Keratinocyte (primary cell): ENCODE results near the gene CMSS1. TPM values are rescaled to one million over a fixed set of nuclear protein-coding genes. Genes with fewer than 3 reads are reported as not detected.

Experiments used
- DNase-seq: peaks from one replicate; pipeline ENCODE4 v3.0.0-alpha.2; 2011; ENCODE audit warnings: low read depth, missing footprints, low spot score
- FAIRE-seq: peaks from 2 replicates; lab custom pipeline; 2011; peaks lifted over from hg19 to GRCh38; lab: Jason Lieb, UNC
- H2AFZ ChIP-seq: 2 replicates; pipeline ENCODE4 v1.6.0; 2012; ENCODE audit warnings: low read length, control low read depth, inconsistent platforms; ENCODE audit not compliant: control insufficient read depth
- H3K27ac ChIP-seq: 2 replicates; pipeline ENCODE4 v1.5.1; 2011; ENCODE audit warnings: low read length; ENCODE audit not compliant: control insufficient read depth, insufficient read depth
- H3K27me3 ChIP-seq: 3 replicates; pipeline ENCODE4 v1.6.0; 2011; ENCODE audit warnings: low read length; ENCODE audit not compliant: control insufficient read depth, insufficient read depth; ENCODE audit errors: extremely low read depth
- H3K36me3 ChIP-seq, 2 experiments: 2 replicates in 1 of 2; 3 replicates in 1 of 2; pipeline ENCODE4 v1.5.1; 2011; ENCODE audit warnings: low read length in 2 of 2, mild to moderate bottlenecking in 1 of 2; ENCODE audit not compliant: control insufficient read depth in 2 of 2, insufficient read depth in 2 of 2; ENCODE audit errors: extremely low read depth in 1 of 2
- H3K4me1 ChIP-seq: 3 replicates; pipeline ENCODE4 v1.5.1; 2011; ENCODE audit warnings: low read length; ENCODE audit not compliant: control insufficient read depth, insufficient read depth; ENCODE audit errors: extremely low read depth
- H3K4me2 ChIP-seq: 3 replicates; pipeline ENCODE4 v1.6.0; 2011; ENCODE audit warnings: low read depth, low read length; ENCODE audit not compliant: control insufficient read depth, insufficient read depth; ENCODE audit errors: extremely low read depth
- H3K4me3 ChIP-seq, 3 experiments: fragments of 200-600 bp in 1 of 3; sonication (generic) in 1 of 3; 2 replicates in 2 of 3; 3 replicates in 1 of 3; pipeline ENCODE4 v1.5.1; 2011 to 2016; ENCODE audit warnings: low read length in 3 of 3, mild to moderate bottlenecking in 3 of 3, control low read depth in 2 of 3, inconsistent platforms in 1 of 3, low read depth in 1 of 3, mixed read lengths in 1 of 3, mixed run types in 1 of 3, moderate library complexity in 1 of 3; ENCODE audit not compliant: control insufficient read depth in 2 of 3, insufficient read depth in 2 of 3; ENCODE audit errors: extremely low read depth in 1 of 3
- H3K79me2 ChIP-seq: 2 replicates; pipeline ENCODE4 v1.6.0; 2012; ENCODE audit warnings: low read length; ENCODE audit not compliant: control insufficient read depth, insufficient read depth
- H3K9ac ChIP-seq: 3 replicates; pipeline ENCODE4 v1.6.0; 2011; ENCODE audit warnings: low read length; ENCODE audit not compliant: control insufficient read depth, insufficient read depth; ENCODE audit errors: extremely low read depth
- H3K9me1 ChIP-seq: 3 replicates; pipeline ENCODE4 v1.6.0; 2011; ENCODE audit warnings: low read length; ENCODE audit not compliant: control insufficient read depth, insufficient read depth; ENCODE audit errors: extremely low read depth
- H3K9me3 ChIP-seq: 2 replicates; pipeline ENCODE4 v1.5.1; 2012; ENCODE audit warnings: low read depth, low read length; ENCODE audit not compliant: control insufficient read depth
- H4K20me1 ChIP-seq: 3 replicates; pipeline ENCODE4 v1.6.0; 2011; ENCODE audit warnings: low read length; ENCODE audit not compliant: control insufficient read depth, insufficient read depth; ENCODE audit errors: extremely low read depth
- EZH2 ChIP-seq: IDR thresholded peaks from one replicate; pipeline ENCODE4 v1.6.1; 2012; ENCODE audit warnings: inconsistent platforms, mild to moderate bottlenecking, low read length, moderate library complexity
- dilution Hi-C: fragments of 300-500 bp; cut with MboI; formaldehyde crosslinking; loops from one replicate; pipeline ENCODE4 v1.7.0; 2020; ENCODE audit warnings: low sequenced_read_pairs; ENCODE audit not compliant: extremely low pct_ligation_motif_present
- polyA plus RNA-seq, 5 experiments: library from polyadenylated mRNA; depleted of rRNA in 3 of 5; stranded (reverse) in 3 of 5; stranded (forward) in 1 of 5; unstranded in 1 of 5; fragments of >200 nt; gene quantifications; 1 replicate in 1 of 5; 2 replicates in 3 of 5; 3 replicates in 1 of 5; pipeline versions ENCODE4 v1.2.1 to v1.2.3, GENCODE V29; 2011 to 2012; ENCODE audit warnings: missing spikeins in 2 of 5, low read depth in 1 of 5, low replicate concordance in 1 of 5
- TF ChIP-seq, protein P1 (sequence below), 3 experiments: IDR thresholded peaks in 1 of 3; conservative IDR thresholded peaks in 1 of 3; optimal IDR thresholded peaks in 1 of 3; 2 replicates in 2 of 3; 3 replicates in 1 of 3; pipeline versions ENCODE3 to v1.5.1; 2011; ENCODE audit warnings: low read length in 3 of 3, mild to moderate bottlenecking in 3 of 3, moderate library complexity in 2 of 3, control low read depth in 1 of 3, inconsistent platforms in 1 of 3; ENCODE audit not compliant: insufficient read depth in 2 of 3; ENCODE audit errors: extremely low read depth in 1 of 3

Gene CMSS1
- polyA plus RNA-seq, 1 donor (not counting 4 experiments of a cell fraction or from before 2014, with no cell fraction given) = 37.2 TPM

DNA sequence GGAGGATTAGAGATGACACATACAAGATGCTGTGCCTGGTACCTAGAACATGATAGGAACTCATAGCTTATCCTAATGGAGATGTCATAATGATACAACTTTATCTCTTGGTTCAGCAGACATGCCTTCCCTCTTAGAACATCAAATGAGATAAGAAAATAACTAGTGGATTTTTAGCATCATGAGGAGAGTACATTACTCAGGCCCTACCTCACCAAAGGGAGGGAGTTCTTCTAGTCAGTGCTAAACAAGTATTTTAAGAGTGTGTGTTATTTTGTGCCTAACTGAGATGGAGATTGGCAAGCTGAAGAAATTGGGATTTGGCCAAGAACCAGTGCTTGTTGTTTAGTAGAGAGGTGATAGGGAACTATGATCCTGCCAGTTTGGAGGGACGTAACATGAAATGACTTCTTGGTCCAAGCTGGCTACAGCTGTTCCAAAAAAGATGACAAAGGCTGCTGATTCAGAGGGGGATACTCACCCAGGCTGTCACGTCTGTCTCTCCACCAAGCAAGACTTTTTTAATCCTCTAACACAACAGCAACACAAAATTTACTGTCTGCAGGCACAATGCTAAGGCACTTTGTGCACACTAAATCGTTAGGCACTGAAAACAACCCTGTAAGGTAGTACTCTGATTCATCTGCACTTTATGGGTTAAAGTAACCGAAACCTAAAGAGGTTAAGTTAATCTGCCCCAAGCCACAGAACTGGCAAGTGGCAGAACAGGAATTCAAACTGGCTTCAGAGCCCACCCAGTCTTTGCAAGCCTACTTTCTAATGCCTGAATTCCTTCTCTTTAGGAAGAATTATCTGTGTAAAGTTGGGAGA, 126.5 kb downstream of the CMSS1 start:
- DNase-seq (no peak), FAIRE-seq (no peak)
- Histone ChIP-seq H3K4me1 (peaks cover 6% of the 10 kb centered on the region), H3K4me2 (no peak overlapping the region), H3K27me3 (no peaks in the 10 kb centered on the region), H3K36me3 (no peaks in the 10 kb centered on the region), H3K9me3 (no peaks in the 10 kb centered on the region), H4K20me1 (no peaks in the 10 kb centered on the region), H3K4me3 (no peak overlapping the region), H3K27ac (no peak overlapping the region), H3K9me1 (no peaks in the 10 kb centered on the region), H3K9ac (no peak overlapping the region), H3K79me2 (no peaks in the 10 kb centered on the region), H2AFZ (no peak overlapping the region)
- TF ChIP-seq, protein P1, sequence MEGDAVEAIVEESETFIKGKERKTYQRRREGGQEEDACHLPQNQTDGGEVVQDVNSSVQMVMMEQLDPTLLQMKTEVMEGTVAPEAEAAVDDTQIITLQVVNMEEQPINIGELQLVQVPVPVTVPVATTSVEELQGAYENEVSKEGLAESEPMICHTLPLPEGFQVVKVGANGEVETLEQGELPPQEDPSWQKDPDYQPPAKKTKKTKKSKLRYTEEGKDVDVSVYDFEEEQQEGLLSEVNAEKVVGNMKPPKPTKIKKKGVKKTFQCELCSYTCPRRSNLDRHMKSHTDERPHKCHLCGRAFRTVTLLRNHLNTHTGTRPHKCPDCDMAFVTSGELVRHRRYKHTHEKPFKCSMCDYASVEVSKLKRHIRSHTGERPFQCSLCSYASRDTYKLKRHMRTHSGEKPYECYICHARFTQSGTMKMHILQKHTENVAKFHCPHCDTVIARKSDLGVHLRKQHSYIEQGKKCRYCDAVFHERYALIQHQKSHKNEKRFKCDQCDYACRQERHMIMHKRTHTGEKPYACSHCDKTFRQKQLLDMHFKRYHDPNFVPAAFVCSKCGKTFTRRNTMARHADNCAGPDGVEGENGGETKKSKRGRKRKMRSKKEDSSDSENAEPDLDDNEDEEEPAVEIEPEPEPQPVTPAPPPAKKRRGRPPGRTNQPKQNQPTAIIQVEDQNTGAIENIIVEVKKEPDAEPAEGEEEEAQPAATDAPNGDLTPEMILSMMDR (optimal IDR thresholded peaks at IDR 0.05 in 1 of 3, IDR thresholded peaks at IDR 0.05 in 1 of 3, conservative IDR thresholded peaks at IDR 0.05 in 1 of 3; ENCODE audit: extremely low read depth in 1 of 3, insufficient read depth in 2 of 3, low read length in 3 of 3) = no peak
- TF ChIP-seq EZH2 = no peak
- dilution Hi-C loops = no loop called here

DNA sequence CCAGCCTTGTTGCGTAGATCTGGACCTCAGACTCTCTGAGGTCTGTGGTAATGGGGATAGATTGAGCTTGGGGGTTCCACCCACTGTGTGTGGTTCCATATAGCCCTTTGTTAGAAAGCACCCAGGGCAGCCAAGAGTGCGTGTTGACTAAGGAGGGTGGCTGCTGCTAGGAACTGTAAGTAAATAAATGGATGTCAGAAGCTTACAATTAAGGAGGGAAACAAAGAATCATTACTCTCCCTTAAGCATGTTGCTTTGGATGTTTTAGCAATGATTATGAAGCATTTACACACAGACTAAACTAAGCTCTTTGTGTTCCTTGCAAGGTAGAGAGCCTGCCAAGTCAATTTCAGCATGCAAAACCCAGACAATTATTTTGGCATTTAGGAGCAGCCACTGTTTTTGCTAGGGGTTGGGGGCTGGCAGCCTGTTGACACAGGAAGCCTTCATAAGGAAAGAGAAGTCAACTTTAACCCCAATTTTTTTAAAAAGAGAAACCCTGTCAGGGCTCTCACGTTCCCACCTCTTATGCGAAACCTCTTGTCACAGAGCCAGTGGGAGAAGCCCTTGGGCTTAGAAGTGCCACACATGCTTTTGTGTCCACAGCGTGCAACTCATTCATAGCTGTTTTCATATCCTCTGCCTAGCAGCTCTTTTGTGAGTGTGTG, 127.8 kb downstream of the CMSS1 start:
- Histone ChIP-seq H4K20me1 (no peaks in the 10 kb centered on the region), H2AFZ (no peak overlapping the region), H3K9ac (no peak overlapping the region), H3K27ac (no peak overlapping the region), H3K27me3 (no peaks in the 10 kb centered on the region), H3K36me3 (no peaks in the 10 kb centered on the region), H3K4me3 (no peak overlapping the region), H3K9me3 (no peaks in the 10 kb centered on the region), H3K4me1 (peaks cover 6% of the 10 kb centered on the region), H3K79me2 (no peaks in the 10 kb centered on the region), H3K9me1 (no peaks in the 10 kb centered on the region), H3K4me2 (no peak overlapping the region)
- FAIRE-seq = peak; percentile 9
- TF ChIP-seq EZH2 = no peak
- TF ChIP-seq, protein P1 (optimal IDR thresholded peaks at IDR 0.05 in 1 of 3, IDR thresholded peaks at IDR 0.05 in 1 of 3, conservative IDR thresholded peaks at IDR 0.05 in 1 of 3; ENCODE audit: extremely low read depth in 1 of 3, insufficient read depth in 2 of 3, low read length in 3 of 3) = no peak
- no peak for DNase-seq
- dilution Hi-C loops = no loop called here
